ENCODE data around the gene BAIAP2. TPM values are rescaled to one million over a fixed set of nuclear protein-coding genes. Genes with fewer than 3 reads are reported as not detected.

BAIAP2 gene
- total RNA-seq, 3 donors from 2014 or later: 21.0 to 47.0 (median 37.6) TPM

DNA sequence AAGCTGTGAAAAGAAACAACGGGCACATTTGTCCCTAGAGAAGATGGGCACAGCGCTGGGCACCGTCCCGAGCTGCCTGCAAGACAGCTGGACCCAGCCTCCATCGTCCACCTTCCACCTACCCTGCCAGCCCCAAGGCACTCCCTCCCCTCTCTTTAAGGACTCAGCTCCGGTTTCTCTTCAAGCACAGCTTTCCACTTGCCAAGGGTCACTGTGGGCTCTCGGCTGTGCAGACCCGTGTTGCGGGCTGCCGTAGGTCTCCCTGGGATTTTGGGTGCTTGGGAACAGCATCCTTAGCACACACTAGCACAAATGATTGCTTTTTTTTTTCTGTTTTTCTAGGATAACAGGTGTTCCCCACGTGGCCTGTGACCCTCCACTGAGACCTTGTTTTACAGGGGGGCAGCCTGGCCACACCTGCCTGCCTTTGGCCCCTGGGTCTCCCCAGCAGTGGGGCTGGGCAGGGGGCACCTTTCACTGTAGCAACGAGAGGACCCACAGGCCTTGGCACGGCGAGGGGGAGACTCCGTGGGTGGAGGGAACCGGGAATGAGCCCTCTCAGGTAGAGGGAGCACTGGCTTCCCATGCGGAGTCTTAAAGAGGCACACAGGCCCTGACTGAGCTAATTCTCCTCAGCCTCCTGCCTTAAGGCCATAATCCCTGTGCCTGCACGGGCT is 41.9 kb upstream of the BAIAP2 start:
- intact Hi-C loops (cut with DNase I; ENCODE audit: low total_unique reads): no loop called here

DNA sequence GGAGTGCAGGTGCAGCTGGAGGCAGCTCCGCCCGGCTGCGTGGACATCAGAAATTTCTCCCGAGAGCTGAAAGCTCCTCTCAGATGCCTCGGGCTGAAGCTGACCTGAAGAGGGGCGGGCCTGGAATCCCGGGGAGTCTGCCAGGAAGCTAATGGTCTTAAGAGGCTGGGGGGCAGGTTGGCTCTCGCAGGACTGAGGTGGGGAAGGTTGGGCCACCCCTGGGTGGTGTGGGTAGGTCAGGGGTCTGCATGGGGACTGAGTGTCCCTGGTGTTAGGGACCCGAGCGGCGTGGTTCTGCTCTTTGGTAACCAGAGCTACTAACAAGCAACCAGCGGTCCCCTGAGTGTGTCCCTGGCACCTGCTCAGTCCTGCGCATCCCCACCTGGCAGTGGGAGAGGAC is 39.8 kb upstream of the BAIAP2 start:
- no peak for DNase-seq (ENCODE audit: low spot score in 2 of 2)
- Histone ChIP-seq H3K9me3 (no peaks in the 10 kb centered on the region), H3K4me3 (no peak overlapping the region), H3K4me1 (peaks cover 0 to 6% of the 10 kb centered on the region in 2 donors), H3K27ac (no peak overlapping the region), H3K27me3 (no peaks in the 10 kb centered on the region), H3K36me3 (peaks cover 12% of the 10 kb centered on the region)
- intact Hi-C loops (cut with DNase I; ENCODE audit: low total_unique reads): no loop called here
- TF ChIP-seq, protein P1, sequence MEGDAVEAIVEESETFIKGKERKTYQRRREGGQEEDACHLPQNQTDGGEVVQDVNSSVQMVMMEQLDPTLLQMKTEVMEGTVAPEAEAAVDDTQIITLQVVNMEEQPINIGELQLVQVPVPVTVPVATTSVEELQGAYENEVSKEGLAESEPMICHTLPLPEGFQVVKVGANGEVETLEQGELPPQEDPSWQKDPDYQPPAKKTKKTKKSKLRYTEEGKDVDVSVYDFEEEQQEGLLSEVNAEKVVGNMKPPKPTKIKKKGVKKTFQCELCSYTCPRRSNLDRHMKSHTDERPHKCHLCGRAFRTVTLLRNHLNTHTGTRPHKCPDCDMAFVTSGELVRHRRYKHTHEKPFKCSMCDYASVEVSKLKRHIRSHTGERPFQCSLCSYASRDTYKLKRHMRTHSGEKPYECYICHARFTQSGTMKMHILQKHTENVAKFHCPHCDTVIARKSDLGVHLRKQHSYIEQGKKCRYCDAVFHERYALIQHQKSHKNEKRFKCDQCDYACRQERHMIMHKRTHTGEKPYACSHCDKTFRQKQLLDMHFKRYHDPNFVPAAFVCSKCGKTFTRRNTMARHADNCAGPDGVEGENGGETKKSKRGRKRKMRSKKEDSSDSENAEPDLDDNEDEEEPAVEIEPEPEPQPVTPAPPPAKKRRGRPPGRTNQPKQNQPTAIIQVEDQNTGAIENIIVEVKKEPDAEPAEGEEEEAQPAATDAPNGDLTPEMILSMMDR (IDR thresholded peaks at IDR 0.05): no peak
- TF ChIP-seq POLR2AphosphoS5 (IDR thresholded peaks at IDR 0.05) (no peak), POLR2A (IDR thresholded peaks at IDR 0.05) (no peak)

More for the DNA sequence above, 41.9 kb upstream of the BAIAP2 start:
- no peak for DNase-seq (ENCODE audit: low spot score in 2 of 2)
- H3K4me3 ChIP-seq: peak overlapping the region; percentile 85 to 98 (median 93)
- H3K27ac ChIP-seq: no peak overlapping the region
- peaks cover 0 to 11% of the 10 kb centered on the region in 2 donors for H3K4me1 ChIP-seq
- no peaks in the 10 kb centered on the region for H3K9me3 ChIP-seq
- no peaks in the 10 kb centered on the region for H3K27me3 ChIP-seq
- peaks cover 8% of the 10 kb centered on the region for H3K36me3 ChIP-seq
- TF ChIP-seq, protein P1 (IDR thresholded peaks at IDR 0.05): no peak
- TF ChIP-seq POLR2AphosphoS5 (IDR thresholded peaks at IDR 0.05) (no peak), POLR2A (IDR thresholded peaks at IDR 0.05) (no peak)

DNA sequence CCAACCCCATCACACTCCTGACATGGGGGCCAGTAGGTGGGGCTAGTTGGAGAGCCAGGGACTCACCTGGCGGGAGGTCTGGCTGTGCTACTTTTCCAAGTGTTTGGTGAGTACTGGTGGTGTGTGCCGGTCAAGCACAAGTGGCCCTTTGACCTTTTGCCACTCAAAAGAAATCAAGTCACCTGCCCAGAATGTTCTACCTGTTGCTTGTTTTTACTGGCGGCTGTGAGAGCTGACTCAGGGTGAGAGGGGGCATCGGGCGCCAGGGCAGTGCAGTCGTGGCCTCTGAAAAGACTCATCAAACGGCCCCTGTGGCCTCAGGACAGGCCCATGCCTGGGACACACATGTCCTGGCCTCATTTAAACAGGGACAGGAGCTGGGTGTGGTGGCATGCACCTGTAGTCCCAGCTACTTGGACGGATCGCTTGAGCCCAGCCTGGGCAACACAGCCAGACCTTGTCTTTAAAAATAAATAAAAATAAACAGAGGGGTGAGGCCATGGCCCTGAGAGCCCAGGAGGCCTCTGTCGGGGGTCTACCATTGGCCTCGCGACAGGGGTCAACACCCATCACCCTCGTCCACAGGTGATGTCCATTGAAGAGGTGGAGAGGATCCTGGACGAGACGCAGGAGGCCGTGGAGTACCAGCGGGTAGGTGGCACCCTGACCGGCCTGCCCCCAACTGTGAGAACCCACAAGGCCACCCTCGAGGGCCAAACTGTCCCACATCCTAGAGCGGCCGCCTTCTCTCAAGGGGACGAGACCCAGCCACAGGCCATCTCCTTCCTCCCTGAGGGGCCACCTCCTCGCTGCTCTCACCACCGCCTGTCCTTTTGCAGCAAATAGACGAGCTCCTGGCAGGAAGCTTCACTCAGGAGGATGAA is 38.3 kb upstream of the BAIAP2 start:
- intact Hi-C loops (cut with DNase I; ENCODE audit: low total_unique reads): no loop called here
- H3K27me3 ChIP-seq: no peaks in the 10 kb centered on the region
- H3K4me3 ChIP-seq: no peak overlapping the region
- H3K36me3 ChIP-seq: peaks cover 12% of the 10 kb centered on the region
- no peak for DNase-seq (ENCODE audit: low spot score in 2 of 2)
- peaks cover 0 to 6% of the 10 kb centered on the region in 2 donors for H3K4me1 ChIP-seq
- no peak for TF ChIP-seq POLR2AphosphoS5 (IDR thresholded peaks at IDR 0.05)
- TF ChIP-seq, protein P1 (IDR thresholded peaks at IDR 0.05): no peak
- no peak for TF ChIP-seq POLR2A (IDR thresholded peaks at IDR 0.05)
- H3K9me3 ChIP-seq: no peaks in the 10 kb centered on the region
- no peak overlapping the region for H3K27ac ChIP-seq

DNA sequence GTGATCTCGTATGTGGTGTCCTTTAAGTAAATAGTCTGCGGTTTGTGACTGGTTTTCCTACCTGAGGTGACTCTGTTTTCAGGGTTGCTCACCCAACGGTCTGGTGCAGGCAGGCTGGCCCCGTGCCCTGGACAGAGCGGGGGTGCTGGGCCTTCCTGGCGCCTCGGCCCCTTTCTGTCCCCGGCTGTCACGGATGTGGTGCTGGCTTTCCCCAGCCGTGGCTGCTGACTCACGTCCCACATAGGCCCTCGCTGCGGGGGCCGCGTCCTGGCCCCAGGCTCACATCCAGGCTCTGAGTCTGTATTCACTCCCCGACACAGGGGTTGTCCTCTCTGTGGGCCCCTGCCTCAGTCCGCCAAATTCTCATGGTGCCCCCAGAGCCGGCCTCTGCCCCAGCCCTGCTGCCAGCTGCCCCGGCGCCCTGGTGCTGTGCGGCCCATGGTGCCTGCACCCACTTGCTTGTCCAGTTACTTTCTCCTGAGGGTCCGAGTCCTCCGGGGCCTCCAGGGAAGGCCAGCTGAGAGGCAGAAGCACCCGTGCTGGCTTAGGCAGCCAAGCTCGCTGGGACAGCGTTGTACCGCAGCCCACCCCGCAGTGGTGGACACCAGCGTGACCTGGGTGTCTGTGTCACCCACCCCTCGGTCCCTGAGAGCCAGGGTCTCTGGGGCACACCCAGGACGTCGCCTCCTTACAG is 37.4 kb upstream of the BAIAP2 start:
- no peak overlapping the region for H3K27ac ChIP-seq
- H3K4me3 ChIP-seq: no peak overlapping the region
- no peak for TF ChIP-seq POLR2AphosphoS5 (IDR thresholded peaks at IDR 0.05)
- TF ChIP-seq, protein P1 (IDR thresholded peaks at IDR 0.05): no peak
- peaks cover 0 to 6% of the 10 kb centered on the region in 2 donors for H3K4me1 ChIP-seq
- no peaks in the 10 kb centered on the region for H3K27me3 ChIP-seq
- intact Hi-C loops (cut with DNase I; ENCODE audit: low total_unique reads): no loop called here
- no peaks in the 10 kb centered on the region for H3K9me3 ChIP-seq
- DNase-seq (ENCODE audit: low spot score in 2 of 2): no peak
- H3K36me3 ChIP-seq: peaks cover 12% of the 10 kb centered on the region

Measured in breast epithelium (tissue), 4 donors.